Activated B cell treated with CpG ODN at 0.5 μM for 24 hours (primary cell): ENCODE measurements around the gene NOTUM. TPM values are rescaled to one million over a fixed set of nuclear protein-coding genes. Genes with fewer than 3 reads are reported as not detected.

ENCODE experiments used
- ATAC-seq: fragments of 200-7000 bp; cut with Tn5 transposase; one replicate; pipeline ENCODE4 v1.10.0; 2021; ENCODE audit warnings: low read depth, mild to moderate bottlenecking, moderate library complexity
- CTCF ChIA-PET: fragments of 350-600 bp; sonication (Branson Sonifier 250); formaldehyde crosslinking; loops from one replicate; lab custom pipeline; 2021; ENCODE audit warnings: antibody characterized with exemption; lab: Charles Lee
- POLR2A ChIA-PET: fragments of 350-600 bp; sonication (Branson Sonifier 250); formaldehyde crosslinking; loops from one replicate; lab custom pipeline; 2021; ENCODE audit warnings: antibody characterized with exemption; lab: Charles Lee
- DNase-seq: peaks from one replicate; pipeline ENCODE4 v3.0.0; 2022
- H3K27ac Mint-ChIP-seq: one replicate; pipeline ENCODE4 v1.8.0; 2020; ENCODE audit warnings: mixed read lengths
- H3K27me3 Mint-ChIP-seq: one replicate; pipeline ENCODE4 v1.8.0; 2021; ENCODE audit warnings: mixed read lengths
- H3K36me3 Mint-ChIP-seq: one replicate; pipeline ENCODE4 v1.8.0; 2021; ENCODE audit warnings: low read depth, mixed read lengths
- H3K4me1 Mint-ChIP-seq: one replicate; pipeline ENCODE4 v1.8.0; 2021; ENCODE audit warnings: mixed read lengths
- H3K4me3 Mint-ChIP-seq: one replicate; pipeline ENCODE4 v1.8.0; 2020; ENCODE audit warnings: mild to moderate bottlenecking, mixed read lengths
- H3K9me3 Mint-ChIP-seq: one replicate; pipeline ENCODE4 v1.8.0; 2020; ENCODE audit warnings: mixed read lengths
- CTCF ChIP-seq: fragments of 200-600 bp; IDR thresholded peaks from one replicate; pipeline ENCODE4 v1.8.0; 2022; ENCODE audit warnings: antibody characterized with exemption, mild to moderate bottlenecking
- intact Hi-C: fragments of 100-400 bp; cut with micrococcal nuclease; formaldehyde crosslinking; loops from one replicate; pipeline ENCODE4 v1.15.1; 2024
- total RNA-seq: library from RNA; stranded (reverse); gene quantifications from 2 replicates; pipeline ENCODE4 v1.2.3, GENCODE V29; 2022

NOTUM gene
- total RNA-seq, 1 donor from 2014 or later = not detected

- no peaks in the 10 kb centered on the region for H3K9me3 Mint-ChIP-seq
- no peaks in the 10 kb centered on the region for H3K27me3 Mint-ChIP-seq
- intact Hi-C loops = loop anchor here (1.0 kb wide), 2 partner anchors 15 to 20 kb away; partner anchors contain the start of genes ALYREF and ANAPC11
- CTCF ChIA-PET = no interaction called here
- POLR2A ChIA-PET = no interaction called here
- peak; percentile 84 for DNase-seq
- no peak for TF ChIP-seq CTCF
- peak within 1 kb of the TSS; percentile 65 for H3K27ac Mint-ChIP-seq
- peaks cover 15% of the 10 kb centered on the region for H3K4me1 Mint-ChIP-seq
- peaks cover 57% of the 10 kb centered on the region for H3K36me3 Mint-ChIP-seq
- peak; percentile 95 for ATAC-seq
- H3K4me3 Mint-ChIP-seq = peak within 1 kb of the TSS; percentile 85
Measured at GRCh38 chr17:81911277-81911961, 49.6 kb downstream of the NOTUM start, which contains the start of gene PCYT2. Gene PCYT2 (minus strand): TSS chr17:81911399. CDS start chr17:81911355, 44 bp downstream.

GRCh38 chr17:81910840-81911276 lies 50.1 kb downstream of the NOTUM start:
- no peaks in the 10 kb centered on the region for H3K27me3 Mint-ChIP-seq
- ChIA-PET CTCF (no interaction called here), POLR2A (interaction anchor here (1.9 kb wide), 1 partner anchor 19 kb away, joined by 6 read pairs; the partner anchor contains the start of gene ANAPC11)
- no peak overlapping the region for H3K27ac Mint-ChIP-seq
- peaks cover 54% of the 10 kb centered on the region for H3K36me3 Mint-ChIP-seq
- intact Hi-C loops = loop anchor here (1.0 kb wide), 2 partner anchors 15 to 20 kb away; partner anchors contain the start of genes ALYREF and ANAPC11
- H3K9me3 Mint-ChIP-seq = no peaks in the 10 kb centered on the region
- H3K4me3 Mint-ChIP-seq = peak overlapping the region; percentile 85
- DNase-seq = no peak
- H3K4me1 Mint-ChIP-seq = peaks cover 11% of the 10 kb centered on the region
- no peak for TF ChIP-seq CTCF
- no peak for ATAC-seq

- CTCF ChIA-PET = no interaction called here
Measured at GRCh38 chr17:81909966-81910839, 50.8 kb downstream of the NOTUM start.

GRCh38 chr17:81909231-81909630 lies 51.8 kb downstream of the NOTUM start:
- Mint-ChIP-seq H3K4me1 (peaks cover 9% of the 10 kb centered on the region), H3K4me3 (peak overlapping the region; percentile 28), H3K36me3 (peaks cover 43% of the 10 kb centered on the region), H3K27ac (no peak overlapping the region), H3K27me3 (no peaks in the 10 kb centered on the region), H3K9me3 (no peaks in the 10 kb centered on the region)
- ChIA-PET POLR2A (interaction anchor here (1.9 kb wide), 1 partner anchor 17 kb away, joined by 6 read pairs; the partner anchor contains the start of gene ANAPC11), CTCF (no interaction called here)
- no peak for ATAC-seq
- TF ChIP-seq CTCF = no peak
- intact Hi-C loops = no loop called here
- no peak for DNase-seq

More at GRCh38 chr17:81909966-81910839, 50.8 kb downstream of the NOTUM start:
- no peaks in the 10 kb centered on the region for H3K27me3 Mint-ChIP-seq
- POLR2A ChIA-PET = interaction anchor here (1.9 kb wide), 1 partner anchor 18 kb away, joined by 6 read pairs; the partner anchor contains the start of gene ANAPC11
- ATAC-seq = no peak
- peaks cover 9% of the 10 kb centered on the region for H3K4me1 Mint-ChIP-seq
- DNase-seq = no peak
- H3K9me3 Mint-ChIP-seq = no peaks in the 10 kb centered on the region
- peak overlapping the region; percentile 85 for H3K4me3 Mint-ChIP-seq
- intact Hi-C loops = no loop called here
- H3K36me3 Mint-ChIP-seq = peaks cover 47% of the 10 kb centered on the region
- no peak for TF ChIP-seq CTCF
- no peak overlapping the region for H3K27ac Mint-ChIP-seq
